GM23248 (cell line): ENCODE results near the gene SLC6A11. TPM values are rescaled to one million over a fixed set of nuclear protein-coding genes. Genes with fewer than 3 reads are reported as not detected.

ENCODE experiments used
- DNase-seq: peaks from one replicate; pipeline ENCODE4 v3.0.0-alpha.2; 2015
- H2AFZ ChIP-seq: fragments of 200-600 bp; sonication (generic); 2 replicates; pipeline ENCODE4 v1.6.1; 2016; ENCODE audit warnings: antibody characterized with exemption
- H3F3A ChIP-seq: fragments of 200-600 bp; sonication (generic); 2 replicates; pipeline ENCODE4 v1.6.1; 2016; ENCODE audit warnings: mild to moderate bottlenecking, antibody characterized with exemption, mixed run types; ENCODE audit not compliant: insufficient read depth
- H3K27ac ChIP-seq: fragments of 200-600 bp; sonication (generic); 2 replicates; pipeline ENCODE4 v1.5.1; 2016; ENCODE audit warnings: mild to moderate bottlenecking
- H3K27me3 ChIP-seq: fragments of 200-600 bp; sonication (generic); replicated peaks from 2 replicates; pipeline ENCODE4 v1.6.1; 2016; ENCODE audit warnings: mild to moderate bottlenecking; ENCODE audit not compliant: insufficient read depth
- H3K36me3 ChIP-seq: fragments of 200-600 bp; sonication (generic); 2 replicates; pipeline ENCODE4 v1.6.1; 2016; ENCODE audit warnings: low read depth, mild to moderate bottlenecking
- H3K4me1 ChIP-seq: fragments of 200-600 bp; sonication (generic); 2 replicates; pipeline ENCODE4 v1.6.1; 2016; ENCODE audit warnings: mild to moderate bottlenecking; ENCODE audit not compliant: insufficient read depth
- H3K4me2 ChIP-seq: fragments of 200-600 bp; sonication (generic); one replicate; pipeline ENCODE4 v1.6.1; 2016; ENCODE audit warnings: mild to moderate bottlenecking; ENCODE audit not compliant: unreplicated experiment
- H3K4me3 ChIP-seq: fragments of 200-600 bp; sonication (generic); 2 replicates; pipeline ENCODE4 v1.5.1; 2016; ENCODE audit warnings: mild to moderate bottlenecking
- H3K79me2 ChIP-seq: fragments of 200-600 bp; sonication (generic); 2 replicates; pipeline ENCODE4 v1.6.1; 2016; ENCODE audit warnings: mild to moderate bottlenecking; ENCODE audit not compliant: insufficient read depth
- H3K9ac ChIP-seq: fragments of 200-600 bp; sonication (generic); 2 replicates; pipeline ENCODE4 v1.6.1; 2016; ENCODE audit warnings: mild to moderate bottlenecking
- H3K9me2 ChIP-seq: fragments of 200-600 bp; sonication (generic); 2 replicates; pipeline ENCODE4 v1.6.1; 2016; ENCODE audit warnings: mixed run types, mild to moderate bottlenecking, moderate library complexity; ENCODE audit not compliant: insufficient read depth
- H3K9me3 ChIP-seq: fragments of 200-600 bp; sonication (generic); one replicate; pipeline ENCODE4 v1.6.1; 2017; ENCODE audit warnings: low read depth
- H4K20me1 ChIP-seq: fragments of 200-600 bp; sonication (generic); 2 replicates; pipeline ENCODE4 v1.6.0; 2016; ENCODE audit not compliant: insufficient read depth
- EZH2 ChIP-seq: fragments of 200-600 bp; sonication (generic); IDR thresholded peaks from 2 replicates; pipeline ENCODE4 v1.6.1; 2018; ENCODE audit warnings: antibody characterized with exemption, mild to moderate bottlenecking; ENCODE audit not compliant: insufficient read depth, poor library complexity, severe bottlenecking
- EZH2phosphoT487 ChIP-seq: fragments of 200-600 bp; sonication (generic); IDR thresholded peaks from 2 replicates; pipeline ENCODE4 v1.6.1; 2018; ENCODE audit warnings: antibody characterized with exemption, moderate library complexity, mild to moderate bottlenecking, low read depth; ENCODE audit not compliant: insufficient read depth
- WGBS, 2 experiments: methylation state at CpG; one replicate each; pipeline ENCODE4 v1.1.6; 2015 to 2017; ENCODE audit warnings: low lambda C conversion rate in 2 of 2, low coverage in 1 of 2; ENCODE audit errors: missing lambda C conversion rate in 2 of 2; 5-methylcytosine and 5-hydroxymethylcytosine counted together
- in situ Hi-C: fragments of 300-500 bp; cut with MboI; formaldehyde crosslinking; loops from 2 replicates; pipeline ENCODE4 v1.15.0; 2020
- polyA plus RNA-seq: library from polyadenylated mRNA; unstranded; fragments of >200 nt; fragmentation: Nextera tagmentation; extraction: Ambion mirVana; gene quantifications from 2 replicates; pipeline ENCODE4 v1.2.1, GENCODE V29; 2016
- total RNA-seq: library from RNA; depleted of rRNA; stranded (reverse); fragments of >200 nt; shearing (Covaris generic); gene quantifications from 2 replicates; pipeline ENCODE4 v1.2.3, GENCODE V29; 2014

SLC6A11 gene
- total and polyA plus RNA-seq, 2 experiments from 2014 or later: not detected

- Histone ChIP-seq H3K27ac (no peak overlapping the region), H3K79me2 (no peaks in the 10 kb centered on the region), H3K9me3 (no peaks in the 10 kb centered on the region), H3K36me3 (no peaks in the 10 kb centered on the region), H2AFZ (no peak overlapping the region), H3K4me3 (no peak overlapping the region), H3K9ac (no peak overlapping the region), H3K4me2 (no peak overlapping the region), H3K4me1 (no peaks in the 10 kb centered on the region), H3K27me3 (no peaks in the 10 kb centered on the region), H4K20me1 (no peaks in the 10 kb centered on the region), H3F3A (no peaks in the 10 kb centered on the region), H3K9me2 (no peaks in the 10 kb centered on the region)
- peak; percentile 54 for DNase-seq
- in situ Hi-C loops: no loop called here
- TF ChIP-seq EZH2 (no peak), EZH2phosphoT487 (no peak)
- 17 to 18% methylated on average over 5 of the region's 5 CpGs for WGBS, 2 experiments
Observed at GRCh38 chr3:10783360-10784351, 32.4 kb upstream of the SLC6A11 start.

GRCh38 chr3:10786640-10787039 lies 29.4 kb upstream of the SLC6A11 start:
- TF ChIP-seq EZH2phosphoT487 (no peak), EZH2 (no peak)
- H3K27ac ChIP-seq: no peak overlapping the region
- H3F3A ChIP-seq: no peaks in the 10 kb centered on the region
- H3K79me2 ChIP-seq: no peaks in the 10 kb centered on the region
- no peak overlapping the region for H3K4me2 ChIP-seq
- no peaks in the 10 kb centered on the region for H3K27me3 ChIP-seq
- no peak overlapping the region for H2AFZ ChIP-seq
- no peaks in the 10 kb centered on the region for H3K9me2 ChIP-seq
- no peaks in the 10 kb centered on the region for H3K4me1 ChIP-seq
- DNase-seq: no peak
- H3K36me3 ChIP-seq: no peaks in the 10 kb centered on the region
- no peaks in the 10 kb centered on the region for H4K20me1 ChIP-seq
- no peak overlapping the region for H3K9ac ChIP-seq
- in situ Hi-C loops: no loop called here
- no peaks in the 10 kb centered on the region for H3K9me3 ChIP-seq
- H3K4me3 ChIP-seq: no peak overlapping the region

- Histone ChIP-seq H3K9me2 (no peaks in the 10 kb centered on the region), H3K9me3 (no peaks in the 10 kb centered on the region), H2AFZ (no peak overlapping the region), H3K9ac (no peak overlapping the region), H3K36me3 (no peaks in the 10 kb centered on the region), H3F3A (no peaks in the 10 kb centered on the region), H3K79me2 (no peaks in the 10 kb centered on the region), H3K4me3 (no peak overlapping the region), H3K4me1 (no peaks in the 10 kb centered on the region), H3K27me3 (no peaks in the 10 kb centered on the region), H3K27ac (no peak overlapping the region), H3K4me2 (no peak overlapping the region), H4K20me1 (no peaks in the 10 kb centered on the region)
- in situ Hi-C loops: no loop called here
- no peak for DNase-seq
- TF ChIP-seq EZH2phosphoT487 (no peak), EZH2 (no peak)
- 0% methylated on average over 1 of the region's 1 CpG for WGBS, 2 experiments
Observed at GRCh38 chr3:10788451-10788850, 27.6 kb upstream of the SLC6A11 start.

- Histone ChIP-seq H3K4me3 (no peak overlapping the region), H3K27ac (no peak overlapping the region), H3K9me2 (no peaks in the 10 kb centered on the region), H3K4me2 (no peak overlapping the region), H3K9ac (no peak overlapping the region), H3K79me2 (no peaks in the 10 kb centered on the region), H2AFZ (no peak overlapping the region), H4K20me1 (no peaks in the 10 kb centered on the region), H3F3A (no peaks in the 10 kb centered on the region), H3K36me3 (no peaks in the 10 kb centered on the region), H3K27me3 (0 out of 2 replicates have a peak, but pooled peaks cover 3% of the 10 kb centered on the region), H3K4me1 (no peaks in the 10 kb centered on the region), H3K9me3 (no peaks in the 10 kb centered on the region)
- in situ Hi-C loops: no loop called here
- WGBS, 2 experiments: 33 to 47% methylated on average over 1 of the region's 1 CpG
- DNase-seq: no peak
- no peak for TF ChIP-seq EZH2phosphoT487
- no peak for TF ChIP-seq EZH2
Observed at GRCh38 chr3:10790713-10791112, 25.3 kb upstream of the SLC6A11 start.
